Liver (tissue), 9 donors: ENCODE results near the gene COL7A1. TPM values are rescaled to one million over a fixed set of nuclear protein-coding genes. Genes with fewer than 3 reads are reported as not detected.

Experiments used
- DNase-seq: peaks from one replicate; pipeline ENCODE4 v3.0.0-alpha.2; 2017; ENCODE audit warnings: low spot score
- H3K27ac ChIP-seq, 2 donors: one replicate each; pipeline ENCODE4 v1.7.0; 2013; ENCODE audit warnings: inconsistent platforms in 2 of 2, low read length in 2 of 2, control low read depth in 1 of 2, low read depth in 1 of 2, mild to moderate bottlenecking in 1 of 2
- H3K27me3 ChIP-seq, 4 donors: one replicate each; pipeline versions ENCODE4 v1.6.1 to v1.7.0; 2013; ENCODE audit warnings: low read length in 3 of 4, inconsistent platforms in 1 of 4, mild to moderate bottlenecking in 1 of 4, moderate library complexity in 1 of 4; ENCODE audit not compliant: control insufficient read depth in 4 of 4, insufficient read depth in 4 of 4
- H3K36me3 ChIP-seq, 4 donors: one replicate each; pipeline versions ENCODE4 v1.6.1 to v1.7.0; 2013; ENCODE audit warnings: low read length in 3 of 4, mild to moderate bottlenecking in 3 of 4, low read depth in 1 of 4, moderate library complexity in 1 of 4; ENCODE audit not compliant: control insufficient read depth in 4 of 4, insufficient read depth in 3 of 4
- H3K4me1 ChIP-seq, 4 donors: one replicate each; pipeline versions ENCODE4 v1.6.1 to v1.7.0; 2013; ENCODE audit warnings: low read length in 3 of 4, mild to moderate bottlenecking in 3 of 4, moderate library complexity in 1 of 4; ENCODE audit not compliant: control insufficient read depth in 4 of 4, insufficient read depth in 4 of 4
- H3K4me3 ChIP-seq, 3 donors: one replicate each; pipeline versions ENCODE4 v1.6.1 to v1.7.0; 2013; ENCODE audit warnings: low read length in 3 of 3, control low read depth in 1 of 3, low read depth in 1 of 3, mild to moderate bottlenecking in 1 of 3
- H3K9ac ChIP-seq, 2 donors: one replicate each; pipeline ENCODE4 v1.7.0; 2013; ENCODE audit warnings: low read length in 2 of 2, mild to moderate bottlenecking in 2 of 2, moderate library complexity in 2 of 2, control low read depth in 1 of 2, low read depth in 1 of 2
- H3K9me3 ChIP-seq, 4 donors: one replicate each; pipeline versions ENCODE4 v1.6.1 to v1.7.0; 2013; ENCODE audit warnings: low read length in 3 of 4; ENCODE audit not compliant: control insufficient read depth in 4 of 4
- ATF3 ChIP-seq: IDR thresholded peaks from 2 replicates; pipeline ENCODE4 v1.6.1; 2016; ENCODE audit warnings: antibody characterized with exemption
- CTCF ChIP-seq: fragments of 150-350 bp; IDR thresholded peaks from 2 replicates; pipeline ENCODE4 v1.5.1; 2017; ENCODE audit warnings: improper control_type of control experiment, low read depth, low read length; ENCODE audit not compliant: missing input control
- EGR1 ChIP-seq, 2 donors: IDR thresholded peaks; 2 replicates each; pipeline ENCODE4 v1.6.1; 2016 to 2018; ENCODE audit warnings: antibody characterized with exemption in 2 of 2, low read depth in 2 of 2
- FOXA2 ChIP-seq: IDR thresholded peaks from 2 replicates; pipeline ENCODE4 v1.6.1; 2016; ENCODE audit warnings: antibody characterized with exemption
- GABPA ChIP-seq, 2 donors: IDR thresholded peaks in 1 of 2; conservative IDR thresholded peaks in 1 of 2; 2 replicates each; pipeline ENCODE4 v1.6.1; 2016; ENCODE audit warnings: antibody characterized with exemption in 2 of 2, mild to moderate bottlenecking in 1 of 2, moderate library complexity in 1 of 2
- HNF4A ChIP-seq, 2 donors: conservative IDR thresholded peaks; 2 replicates each; pipeline ENCODE4 v1.6.1; 2016; ENCODE audit warnings: antibody characterized with exemption in 2 of 2, mild to moderate bottlenecking in 2 of 2
- NR2F2 ChIP-seq: IDR thresholded peaks from 2 replicates; pipeline ENCODE4 v1.6.1; 2016; ENCODE audit warnings: antibody characterized with exemption
- RAD21 ChIP-seq, 2 donors: IDR thresholded peaks; 2 replicates each; pipeline ENCODE4 v1.6.1; 2016; ENCODE audit warnings: antibody characterized with exemption in 2 of 2, mild to moderate bottlenecking in 2 of 2
- RXRA ChIP-seq, 2 donors: IDR thresholded peaks; 2 replicates each; pipeline ENCODE4 v1.6.1; 2017 to 2018; ENCODE audit warnings: antibody characterized with exemption in 2 of 2, mild to moderate bottlenecking in 1 of 2
- SP1 ChIP-seq: IDR thresholded peaks from 2 replicates; pipeline ENCODE4 v1.6.1; 2018; ENCODE audit warnings: antibody characterized with exemption, mild to moderate bottlenecking
- TAF1 ChIP-seq: conservative IDR thresholded peaks from 2 replicates; pipeline ENCODE4 v1.6.1; 2016; ENCODE audit warnings: antibody characterized with exemption, mild to moderate bottlenecking
- YY1 ChIP-seq: IDR thresholded peaks from 2 replicates; pipeline ENCODE4 v1.6.1; 2016; ENCODE audit warnings: antibody characterized with exemption, mild to moderate bottlenecking
- ZBTB33 ChIP-seq: IDR thresholded peaks from 2 replicates; pipeline ENCODE4 v1.6.1; 2016; ENCODE audit warnings: antibody characterized with exemption
- WGBS: extraction: QIAGEN DNeasy Blood & Tissue Kit; methylation state at CpG from one replicate; pipeline ENCODE4 v1.1.7; 2013; 5-methylcytosine and 5-hydroxymethylcytosine counted together
- polyA plus RNA-seq, 2 donors: library from polyadenylated mRNA; stranded (reverse) in 1 of 2; unstranded in 1 of 2; fragments of 200-250 nt in 1 of 2; fragments of >200 nt in 1 of 2; fragmentation: Nextera tagmentation in 1 of 2; extraction: Ambion mirVana in 1 of 2; gene quantifications; one replicate each; pipeline versions ENCODE4 v1.2.1 to v1.2.3, GENCODE V29; 2013 to 2015
- total RNA-seq, 2 donors: library from RNA; depleted of rRNA; stranded (reverse); fragments of >200 nt; gene quantifications; one replicate each; pipeline ENCODE4 v1.2.3, GENCODE V29; 2014
- TF ChIP-seq, protein P1 (sequence below): IDR thresholded peaks from 2 replicates; pipeline ENCODE4 v1.6.1; 2016; ENCODE audit warnings: antibody characterized with exemption, mild to moderate bottlenecking
- TF ChIP-seq, protein P2 (sequence below): IDR thresholded peaks from 2 replicates; pipeline ENCODE4 v1.6.1; 2016; ENCODE audit warnings: antibody characterized with exemption
- donor health status: healthy.
- donor health status: healthy.
- donor health status: healthy.
- donor health status: healthy.
- donor health status: healthy.

COL7A1 gene
- total and polyA plus RNA-seq, 4 donors: 0.24 to 0.84 (median 0.40) TPM

DNA sequence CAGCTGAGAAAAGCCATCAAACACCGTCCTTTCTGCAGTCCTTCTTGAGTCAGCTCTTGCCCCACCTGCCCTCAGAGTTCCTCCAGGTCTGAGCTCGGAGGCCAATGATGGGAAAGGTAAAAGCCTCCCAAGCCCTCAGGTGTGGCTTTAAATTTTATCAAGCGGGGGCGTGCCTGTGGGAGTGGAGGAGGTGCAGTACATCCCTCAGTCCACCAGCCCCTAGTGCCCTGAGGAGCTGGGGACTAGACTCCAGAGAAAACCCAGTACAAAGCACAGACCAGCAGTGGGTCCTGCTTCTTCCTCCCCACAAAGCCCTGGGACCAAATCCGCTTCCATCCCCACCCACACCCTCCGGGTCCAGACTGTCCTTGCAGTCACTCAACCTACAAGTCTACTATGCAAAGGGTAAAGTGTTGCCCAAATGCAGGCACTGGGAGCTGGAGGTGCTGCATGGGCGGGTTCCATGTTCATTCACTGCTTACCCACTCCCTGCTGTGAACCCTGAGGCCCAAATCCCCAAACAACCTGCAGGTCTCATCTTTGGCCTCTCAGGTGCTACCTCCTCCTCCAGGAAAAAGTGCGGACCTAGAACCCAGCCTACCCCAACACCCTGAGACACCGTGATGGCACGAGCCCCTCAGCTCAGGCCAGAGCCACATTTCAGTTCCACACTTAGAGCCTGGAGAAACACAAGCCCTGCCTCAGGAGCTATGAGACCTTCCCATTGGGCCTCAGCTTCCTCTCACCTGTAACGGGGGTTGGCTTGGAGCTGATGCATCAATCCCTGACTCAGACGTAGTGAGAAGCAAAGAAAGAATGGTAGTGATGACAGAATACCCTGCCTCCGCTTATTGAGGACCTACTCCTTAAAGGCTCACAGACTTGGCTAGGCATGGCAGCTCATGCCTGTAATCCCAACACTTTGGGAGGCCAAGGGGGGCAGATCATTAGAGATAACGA lies 41.0 kb downstream of the COL7A1 start:
- Histone ChIP-seq H3K9me3 (no peaks in the 10 kb centered on the region), H3K4me3 (no peak overlapping the region), H3K4me1 (peaks cover 6 to 25% (median 11%) of the 10 kb centered on the region in 4 donors), H3K27me3 (no peaks in the 10 kb centered on the region), H3K9ac (no peak overlapping the region), H3K36me3 (no peaks in the 10 kb centered on the region), H3K27ac (no peak overlapping the region)
- WGBS: 91% methylated on average over 14 of the region's 14 CpGs
- DNase-seq: no peak
- TF ChIP-seq, protein P1, sequence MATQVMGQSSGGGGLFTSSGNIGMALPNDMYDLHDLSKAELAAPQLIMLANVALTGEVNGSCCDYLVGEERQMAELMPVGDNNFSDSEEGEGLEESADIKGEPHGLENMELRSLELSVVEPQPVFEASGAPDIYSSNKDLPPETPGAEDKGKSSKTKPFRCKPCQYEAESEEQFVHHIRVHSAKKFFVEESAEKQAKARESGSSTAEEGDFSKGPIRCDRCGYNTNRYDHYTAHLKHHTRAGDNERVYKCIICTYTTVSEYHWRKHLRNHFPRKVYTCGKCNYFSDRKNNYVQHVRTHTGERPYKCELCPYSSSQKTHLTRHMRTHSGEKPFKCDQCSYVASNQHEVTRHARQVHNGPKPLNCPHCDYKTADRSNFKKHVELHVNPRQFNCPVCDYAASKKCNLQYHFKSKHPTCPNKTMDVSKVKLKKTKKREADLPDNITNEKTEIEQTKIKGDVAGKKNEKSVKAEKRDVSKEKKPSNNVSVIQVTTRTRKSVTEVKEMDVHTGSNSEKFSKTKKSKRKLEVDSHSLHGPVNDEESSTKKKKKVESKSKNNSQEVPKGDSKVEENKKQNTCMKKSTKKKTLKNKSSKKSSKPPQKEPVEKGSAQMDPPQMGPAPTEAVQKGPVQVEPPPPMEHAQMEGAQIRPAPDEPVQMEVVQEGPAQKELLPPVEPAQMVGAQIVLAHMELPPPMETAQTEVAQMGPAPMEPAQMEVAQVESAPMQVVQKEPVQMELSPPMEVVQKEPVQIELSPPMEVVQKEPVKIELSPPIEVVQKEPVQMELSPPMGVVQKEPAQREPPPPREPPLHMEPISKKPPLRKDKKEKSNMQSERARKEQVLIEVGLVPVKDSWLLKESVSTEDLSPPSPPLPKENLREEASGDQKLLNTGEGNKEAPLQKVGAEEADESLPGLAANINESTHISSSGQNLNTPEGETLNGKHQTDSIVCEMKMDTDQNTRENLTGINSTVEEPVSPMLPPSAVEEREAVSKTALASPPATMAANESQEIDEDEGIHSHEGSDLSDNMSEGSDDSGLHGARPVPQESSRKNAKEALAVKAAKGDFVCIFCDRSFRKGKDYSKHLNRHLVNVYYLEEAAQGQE: no peak
- TF ChIP-seq TAF1 (no peak), ZBTB33 (no peak), HNF4A (conservative IDR thresholded peaks at IDR 0.05) (no peak), ATF3 (no peak), GABPA (IDR thresholded peaks at IDR 0.05 in 1 of 2, conservative IDR thresholded peaks at IDR 0.05 in 1 of 2) (no peak)

- Histone ChIP-seq H3K36me3 (no peaks in the 10 kb centered on the region), H3K27ac (no peak overlapping the region), H3K27me3 (no peaks in the 10 kb centered on the region), H3K4me3 (no peak overlapping the region), H3K9ac (no peak overlapping the region), H3K4me1 (peaks cover 6 to 21% (median 11%) of the 10 kb centered on the region in 4 donors), H3K9me3 (no peaks in the 10 kb centered on the region)
- no peak for DNase-seq
- WGBS: 86% methylated on average over 5 of the region's 5 CpGs
- no peak for TF ChIP-seq GABPA (IDR thresholded peaks at IDR 0.05 in 1 of 2, conservative IDR thresholded peaks at IDR 0.05 in 1 of 2)
- no peak for TF ChIP-seq FOXA2
- TF ChIP-seq SP1: no peak
- TF ChIP-seq ZBTB33: no peak
- TF ChIP-seq HNF4A (conservative IDR thresholded peaks at IDR 0.05): no peak
- TF ChIP-seq, protein P1: no peak
- no peak for TF ChIP-seq EGR1 (IDR thresholded peaks at IDR 0.05; ENCODE audit: low read depth in 2 of 2)
- no peak for TF ChIP-seq TAF1
- TF ChIP-seq, protein P2, sequence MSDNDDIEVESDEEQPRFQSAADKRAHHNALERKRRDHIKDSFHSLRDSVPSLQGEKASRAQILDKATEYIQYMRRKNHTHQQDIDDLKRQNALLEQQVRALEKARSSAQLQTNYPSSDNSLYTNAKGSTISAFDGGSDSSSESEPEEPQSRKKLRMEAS: no peak
- TF ChIP-seq YY1: no peak
- TF ChIP-seq CTCF: no peak
- no peak for TF ChIP-seq ATF3
- TF ChIP-seq NR2F2: no peak
- no peak for TF ChIP-seq RXRA (IDR thresholded peaks at IDR 0.05)
- TF ChIP-seq RAD21 (IDR thresholded peaks at IDR 0.05): no peak
Measured at GRCh38 chr3:48553361-48553760, 41.8 kb downstream of the COL7A1 start.
